ENCODE measurements around the gene UGT1A4. TPM values are rescaled to one million over a fixed set of nuclear protein-coding genes. Genes with fewer than 3 reads are reported as not detected.

Gene UGT1A4
- total RNA-seq, 1 experiment from 2014 or later, result 0.12 TPM

Other genes with a start within 250 kb of the UGT1A4 start
- 34.9 TPM for gene USP40, start 152.0 kb upstream of the UGT1A4 start, total RNA-seq (2021; ENCODE audit: unreplicated experiment)
- gene UGT1A8, start 101.1 kb upstream of the UGT1A4 start, total RNA-seq (2021; ENCODE audit: unreplicated experiment), result not detected
- gene UGT1A10, start 82.3 kb upstream of the UGT1A4 start, total RNA-seq (2021; ENCODE audit: unreplicated experiment), result not detected
- not detected for gene UGT1A9, start 46.8 kb upstream of the UGT1A4 start, total RNA-seq (2021; ENCODE audit: unreplicated experiment)
- gene UGT1A7, start 36.8 kb upstream of the UGT1A4 start, total RNA-seq (2021; ENCODE audit: unreplicated experiment), result not detected
- gene UGT1A6, start 25.8 kb upstream of the UGT1A4 start, total RNA-seq (2021; ENCODE audit: unreplicated experiment), result not detected
- not detected for gene UGT1A5, start 5.8 kb upstream of the UGT1A4 start, total RNA-seq (2021; ENCODE audit: unreplicated experiment)
- not detected for gene UGT1A3, start 10.3 kb downstream of the UGT1A4 start, total RNA-seq (2021; ENCODE audit: unreplicated experiment)
- gene UGT1A1, start 41.5 kb downstream of the UGT1A4 start, total RNA-seq (2021; ENCODE audit: unreplicated experiment), result not detected
- not detected for gene MROH2A, start 59.6 kb downstream of the UGT1A4 start, total RNA-seq (2021; ENCODE audit: unreplicated experiment)
- 64.1 TPM for gene HJURP, start 135.8 kb downstream of the UGT1A4 start, total RNA-seq (2021; ENCODE audit: unreplicated experiment)
- gene TRPM8, start 198.6 kb downstream of the UGT1A4 start, total RNA-seq (2021; ENCODE audit: unreplicated experiment), result 0.39 TPM

All from HCT116 (cell line).